GM18520 (cell line): ENCODE results near the gene IFNG.

Experiments used
- ATAC-seq: cut with Tn5 transposase; IDR thresholded peaks from one replicate; pipeline ENCODE4 v1.9.1; 2021; ENCODE audit not compliant: unreplicated experiment

IFNG gene

GRCh38 chr12:68118096-68118755, 41.3 kb downstream of the IFNG start:
- no peak for ATAC-seq

GRCh38 chr12:68117661-68118060, 41.9 kb downstream of the IFNG start:
- no peak for ATAC-seq

- no peak for ATAC-seq
These were observed 44.3 kb downstream of the IFNG start for GRCh38 chr12:68115281-68115680.

- ATAC-seq: no peak
These were observed 44.9 kb downstream of the IFNG start for GRCh38 chr12:68114606-68115005.

GRCh38 chr12:68113644-68114043, 45.9 kb downstream of the IFNG start:
- no peak for ATAC-seq

- no peak for ATAC-seq
These were observed 47.5 kb downstream of the IFNG start for GRCh38 chr12:68111995-68112394.

- ATAC-seq: no peak
These were observed 49.9 kb downstream of the IFNG start for GRCh38 chr12:68109444-68110217.

- ATAC-seq: no peak
These were observed 50.5 kb downstream of the IFNG start for GRCh38 chr12:68109001-68109400.

- ATAC-seq: no peak
These were observed 52.9 kb downstream of the IFNG start for GRCh38 chr12:68106660-68107059.

- ATAC-seq: no peak
These were observed 53.4 kb downstream of the IFNG start for GRCh38 chr12:68106160-68106559.
